Brain microvascular endothelial cell (primary cell): ENCODE data around the gene SNPH.
A peak's percentile ranks its signal among the peaks of the same experiment; 100 is the strongest.

ENCODE experiments used
- DNase-seq: peaks from one replicate; pipeline ENCODE4 v3.0.0-alpha.2; 2020
- H3K27ac ChIP-seq: fragments of 250-450 bp; sonication (Bioruptor Pico); 2 replicates; pipeline ENCODE4 v1.5.1; 2020; ENCODE audit warnings: mild to moderate bottlenecking, moderate library complexity
- H3K27me3 ChIP-seq: fragments of 250-450 bp; sonication (Bioruptor Pico); replicated peaks from 2 replicates; pipeline ENCODE4 v1.5.1; 2020; ENCODE audit warnings: mild to moderate bottlenecking
- H3K36me3 ChIP-seq: fragments of 250-450 bp; sonication (Bioruptor Pico); replicated peaks from 2 replicates; pipeline ENCODE4 v1.5.1; 2020; ENCODE audit warnings: mild to moderate bottlenecking
- H3K4me3 ChIP-seq: 2 replicates; pipeline ENCODE4 v1.5.1; 2011; ENCODE audit warnings: low read depth, mild to moderate bottlenecking, control low read depth, low read length, moderate library complexity
- CTCF ChIP-seq: IDR thresholded peaks from 2 replicates; pipeline ENCODE4 v1.5.1; 2011; ENCODE audit warnings: low read depth, mild to moderate bottlenecking, moderate library complexity, low read length, control low read depth, inconsistent platforms; ENCODE audit errors: missing control alignments
- in situ Hi-C: cut with HindIII; loops from 2 replicates; pipeline ENCODE4 v1.10.0; 2017; ENCODE audit warnings: low sequenced_read_pairs, low pct_ligation_motif_present

SNPH gene

GRCh38 chr20:1254254-1254653 lies 11.8 kb upstream of the SNPH start:
- TF ChIP-seq CTCF = no peak
- no peak overlapping the region for H3K27ac ChIP-seq
- no peak for DNase-seq
- H3K4me3 ChIP-seq = no peak overlapping the region
- in situ Hi-C loops = no loop called here
- no peaks in the 10 kb centered on the region for H3K36me3 ChIP-seq
- H3K27me3 ChIP-seq = no peaks in the 10 kb centered on the region

GRCh38 chr20:1255675-1256074 lies 10.4 kb upstream of the SNPH start:
- no peak for TF ChIP-seq CTCF
- H3K27me3 ChIP-seq = no peaks in the 10 kb centered on the region
- no peaks in the 10 kb centered on the region for H3K36me3 ChIP-seq
- in situ Hi-C loops = no loop called here
- H3K27ac ChIP-seq = no peak overlapping the region
- H3K4me3 ChIP-seq = no peak overlapping the region
- DNase-seq = no peak

- Histone ChIP-seq H3K27me3 (no peaks in the 10 kb centered on the region), H3K36me3 (no peaks in the 10 kb centered on the region), H3K4me3 (no peak overlapping the region), H3K27ac (no peak overlapping the region)
- no peak for DNase-seq
- no peak for TF ChIP-seq CTCF
- in situ Hi-C loops = no loop called here
Observed at GRCh38 chr20:1263853-1264252, 2.2 kb upstream of the SNPH start.

GRCh38 chr20:1264727-1265126 lies 1.4 kb upstream of the SNPH start:
- TF ChIP-seq CTCF = no peak
- Histone ChIP-seq H3K4me3 (no peak overlapping the region), H3K27ac (no peak overlapping the region), H3K36me3 (no peaks in the 10 kb centered on the region), H3K27me3 (no peaks in the 10 kb centered on the region)
- in situ Hi-C loops = no loop called here
- DNase-seq = no peak

GRCh38 chr20:1265226-1265915 lies 723 bp upstream of the SNPH start:
- Histone ChIP-seq H3K4me3 (peak overlapping the region; percentile 68), H3K27ac (no peak overlapping the region), H3K27me3 (no peaks in the 10 kb centered on the region), H3K36me3 (no peaks in the 10 kb centered on the region)
- no peak for DNase-seq
- in situ Hi-C loops = no loop called here
- no peak for TF ChIP-seq CTCF

- no peak for TF ChIP-seq CTCF
- Histone ChIP-seq H3K36me3 (no peaks in the 10 kb centered on the region), H3K27me3 (no peaks in the 10 kb centered on the region), H3K4me3 (peak overlapping the region; percentile 68), H3K27ac (no peak overlapping the region)
- no peak for DNase-seq
- in situ Hi-C loops = no loop called here
Observed at GRCh38 chr20:1265916-1266166, 253 bp upstream of the SNPH start.
